Measurements from ENCODE around the gene E4F1. TPM values are rescaled to one million over a fixed set of nuclear protein-coding genes. Genes with fewer than 3 reads are reported as not detected.
A peak's percentile ranks its signal among the peaks of the same experiment; 100 is the strongest.

The E4F1 gene
- total and polyA plus RNA-seq, 2 donors from 2014 or later, result 13.6 to 26.0 TPM

- TF ChIP-seq CTCF (IDR thresholded peaks at IDR 0.05; ENCODE audit: borderline replicate concordance, extremely low read depth, insufficient read depth), result no peak
- Histone ChIP-seq H3K9ac (ENCODE audit: low read length in 3 of 3) (peak overlapping the region in 2 of 3 donors; percentile 46 to 68), H3K4me1 (ENCODE audit: control insufficient read depth in 2 of 3, insufficient read depth in 2 of 3, low read depth in 1 of 3, low read length in 3 of 3) (peaks cover 0 to 15% (median 10%) of the 10 kb centered on the region in 3 donors), H3K9me3 (ENCODE audit: control insufficient read depth in 2 of 3, insufficient read depth in 1 of 3, low read length in 3 of 3) (no peaks in the 10 kb centered on the region), H3K27ac (ENCODE audit: low read depth in 2 of 2, low read length in 2 of 2) (peak overlapping the region; percentile 98), H3K36me3 (ENCODE audit: control insufficient read depth in 2 of 3, insufficient read depth in 3 of 3, low read length in 3 of 3) (peaks cover 0 to 4% (median 0%) of the 10 kb centered on the region in 3 donors), H3K4me3 (ENCODE audit: low read length in 3 of 3) (peak overlapping the region; percentile 59 to 92 (median 78)), H3K27me3 (ENCODE audit: control insufficient read depth, insufficient read depth, low read length) (no peaks in the 10 kb centered on the region)
- intact Hi-C loops (cut with DNase I), result no loop called here
- FAIRE-seq, result no peak
- peak in 1 of 5 donors; percentile 71 for DNase-seq
Observed at GRCh38 chr16:2204416-2205103, 18.8 kb upstream of the E4F1 start.

GRCh38 chr16:2205104-2205966 lies 18.1 kb upstream of the E4F1 start, which contains the start of gene MLST8:
Gene MLST8 (plus strand): TSS chr16:2205454. CDS start chr16:2206086, 632 bp downstream.
- intact Hi-C loops (cut with DNase I), result no loop called here
- DNase-seq (peak; percentile 89 to 96 (median 91)), FAIRE-seq (no peak)
- peak within 1 kb of the TSS; percentile 68 to 99 (median 84) for H3K9ac ChIP-seq (ENCODE audit: low read length in 3 of 3)
- no peaks in the 10 kb centered on the region for H3K9me3 ChIP-seq (ENCODE audit: control insufficient read depth in 2 of 3, insufficient read depth in 1 of 3, low read length in 3 of 3)
- H3K36me3 ChIP-seq (ENCODE audit: control insufficient read depth in 2 of 3, insufficient read depth in 3 of 3, low read length in 3 of 3), result peaks cover 0 to 4% (median 0%) of the 10 kb centered on the region in 3 donors
- H3K4me3 ChIP-seq (ENCODE audit: low read length in 3 of 3), result peak within 1 kb of the TSS; percentile 78 to 92 (median 86)
- H3K27ac ChIP-seq (ENCODE audit: low read depth in 2 of 2, low read length in 2 of 2), result peak within 1 kb of the TSS; percentile 98
- no peaks in the 10 kb centered on the region for H3K27me3 ChIP-seq (ENCODE audit: control insufficient read depth, insufficient read depth, low read length)
- no peak for TF ChIP-seq CTCF (IDR thresholded peaks at IDR 0.05; ENCODE audit: borderline replicate concordance, extremely low read depth, insufficient read depth)
- peaks cover 0 to 15% (median 10%) of the 10 kb centered on the region in 3 donors for H3K4me1 ChIP-seq (ENCODE audit: control insufficient read depth in 2 of 3, insufficient read depth in 2 of 3, low read depth in 1 of 3, low read length in 3 of 3)

GRCh38 chr16:2205967-2206313 lies 17.5 kb upstream of the E4F1 start:
- DNase-seq (peak in 2 of 5 donors; percentile 86 to 88), FAIRE-seq (no peak)
- TF ChIP-seq CTCF (IDR thresholded peaks at IDR 0.05; ENCODE audit: borderline replicate concordance, extremely low read depth, insufficient read depth), result no peak
- peak overlapping the region; percentile 62 to 99 (median 84) for H3K9ac ChIP-seq (ENCODE audit: low read length in 3 of 3)
- H3K9me3 ChIP-seq (ENCODE audit: control insufficient read depth in 2 of 3, insufficient read depth in 1 of 3, low read length in 3 of 3), result no peaks in the 10 kb centered on the region
- peak overlapping the region; percentile 79 to 98 for H3K27ac ChIP-seq (ENCODE audit: low read depth in 2 of 2, low read length in 2 of 2)
- H3K27me3 ChIP-seq (ENCODE audit: control insufficient read depth, insufficient read depth, low read length), result no peaks in the 10 kb centered on the region
- intact Hi-C loops (cut with DNase I), result no loop called here
- H3K4me3 ChIP-seq (ENCODE audit: low read length in 3 of 3), result peak overlapping the region; percentile 78 to 92 (median 86)
- peaks cover 0 to 4% (median 0%) of the 10 kb centered on the region in 3 donors for H3K36me3 ChIP-seq (ENCODE audit: control insufficient read depth in 2 of 3, insufficient read depth in 3 of 3, low read length in 3 of 3)
- H3K4me1 ChIP-seq (ENCODE audit: control insufficient read depth in 2 of 3, insufficient read depth in 2 of 3, low read depth in 1 of 3, low read length in 3 of 3), result peaks cover 0 to 15% (median 10%) of the 10 kb centered on the region in 3 donors

Measured in kidney (tissue), 14 donors.